HG03135 (cell line): Measurements from ENCODE around the gene RNF4.
A peak's percentile ranks its signal among the peaks of the same experiment; 100 is the strongest.
"Not testable (repeated sequence)": the region's sequence is repeated elsewhere in the genome, so short reads cannot be mapped to it uniquely, and the experiment has no call there.

Experiments
- ATAC-seq: cut with Tn5 transposase; IDR thresholded peaks from one replicate; pipeline ENCODE4 v1.9.1; 2021; ENCODE audit warnings: mild to moderate bottlenecking, moderate library complexity; ENCODE audit not compliant: unreplicated experiment

Gene RNF4

GRCh38 chr4:2457481-2458295, 11.2 kb upstream of the RNF4 start:
- no peak for ATAC-seq

GRCh38 chr4:2458546-2459491, 10.1 kb upstream of the RNF4 start:
- no peak for ATAC-seq

- ATAC-seq, result no peak
Measured at GRCh38 chr4:2459589-2460349, 9.1 kb upstream of the RNF4 start.

- ATAC-seq, result no peak
Measured at GRCh38 chr4:2461246-2461960, 7.5 kb upstream of the RNF4 start.

- peak; percentile 69 for ATAC-seq
Measured at GRCh38 chr4:2462218-2462991, 6.5 kb upstream of the RNF4 start.

GRCh38 chr4:2462992-2463762, 5.7 kb upstream of the RNF4 start:
- no peak for ATAC-seq

GRCh38 chr4:2465032-2465431, 3.9 kb upstream of the RNF4 start:
- ATAC-seq, result no peak

GRCh38 chr4:2465544-2465943, 3.4 kb upstream of the RNF4 start:
- not testable (repeated sequence) for ATAC-seq

- peak; percentile 56 for ATAC-seq
Measured at GRCh38 chr4:2469192-2469984, 482 bp downstream of the RNF4 start.

GRCh38 chr4:2470791-2471190, 1.9 kb downstream of the RNF4 start:
- no peak for ATAC-seq

GRCh38 chr4:2472187-2472586, 3.3 kb downstream of the RNF4 start:
- no peak for ATAC-seq

- no peak for ATAC-seq
Measured at GRCh38 chr4:2478229-2478628, 9.3 kb downstream of the RNF4 start.

GRCh38 chr4:2480649-2481048, 11.7 kb downstream of the RNF4 start:
- ATAC-seq, result no peak

GRCh38 chr4:2482192-2482591, 13.3 kb downstream of the RNF4 start:
- ATAC-seq, result no peak

- peak; percentile 43 for ATAC-seq
Measured at GRCh38 chr4:2482693-2483092, 13.8 kb downstream of the RNF4 start.

- ATAC-seq, result no peak
Measured at GRCh38 chr4:2483237-2483636, 14.3 kb downstream of the RNF4 start.

- no peak for ATAC-seq
Measured at GRCh38 chr4:2484185-2484584, 15.3 kb downstream of the RNF4 start.

- ATAC-seq, result peak; percentile 63
Measured at GRCh38 chr4:2484993-2485392, 16.1 kb downstream of the RNF4 start.
